DMS79 treated with DMSO at 0.1 percent for 48 hours (cell line): ENCODE data around the gene TMEM201.

ENCODE experiments used
- DNase-seq: peaks from one replicate; lab custom pipeline; 2025; lab: John Stamatoyannopoulos, UW

TMEM201 gene

DNA sequence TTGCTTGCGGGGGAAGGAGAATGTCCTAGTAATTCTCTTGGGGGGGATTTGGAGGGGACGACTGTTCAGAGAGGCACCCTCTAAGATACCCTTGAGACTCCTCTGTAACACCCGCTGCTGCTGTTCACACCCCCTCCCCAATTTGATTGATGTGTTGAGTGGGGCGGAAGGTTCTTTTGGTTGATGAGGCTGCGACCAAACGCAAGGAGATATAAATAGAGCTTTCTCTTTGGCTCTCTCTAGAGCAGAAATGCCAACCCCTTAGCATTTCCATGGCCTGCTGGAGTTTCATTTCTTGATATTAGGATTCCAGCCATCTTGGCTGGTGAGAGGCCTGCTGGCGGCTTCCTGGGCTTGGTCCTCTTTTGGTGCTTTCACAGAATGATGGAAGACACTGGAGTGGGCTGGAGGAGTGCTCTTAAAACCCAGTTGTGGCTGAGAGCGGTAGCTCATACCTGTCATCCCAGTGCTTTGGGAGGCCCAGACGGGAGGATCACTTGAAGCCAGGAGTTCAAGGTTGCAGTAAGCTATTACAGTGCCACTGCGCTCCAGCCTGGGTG is 64.9 kb downstream of the TMEM201 start:
- no peak for DNase-seq

DNA sequence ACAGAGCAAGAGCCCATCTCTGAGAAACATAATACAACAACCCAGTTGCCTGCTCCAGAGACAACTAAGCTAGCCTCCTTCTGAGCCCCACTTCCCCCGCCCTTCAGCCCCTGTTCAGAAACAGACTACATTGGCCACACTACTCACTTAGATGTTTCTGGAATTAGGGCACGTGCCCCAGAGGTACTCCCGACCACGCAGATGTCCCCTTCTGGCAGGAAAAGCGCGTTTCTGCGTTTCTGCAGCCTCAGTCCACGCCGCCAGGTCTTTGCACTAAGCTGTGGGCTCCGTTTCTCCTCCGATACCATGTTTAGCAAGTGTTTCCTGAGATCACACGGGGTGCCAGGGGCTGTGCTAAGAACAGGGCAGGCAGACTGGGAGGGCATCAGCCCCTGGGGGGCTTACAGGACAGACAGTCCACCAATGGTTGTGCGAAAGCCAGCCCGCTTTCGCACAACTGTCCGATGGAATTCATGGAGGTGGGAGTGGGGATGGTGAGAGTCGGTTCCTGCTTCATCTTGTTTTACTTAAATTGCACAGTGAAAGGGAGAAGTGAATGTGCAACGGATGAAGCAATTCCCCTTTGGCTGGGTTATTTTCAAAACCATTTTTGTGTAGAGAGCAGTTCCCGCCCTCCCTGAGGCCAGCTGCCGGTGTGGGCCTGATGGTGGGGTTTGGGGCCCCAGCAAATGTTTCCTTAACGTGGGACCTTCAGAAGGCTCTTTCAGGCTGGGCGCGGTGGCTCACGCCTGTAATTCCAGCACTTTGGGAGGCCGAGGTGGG is 65.5 kb downstream of the TMEM201 start:
- DNase-seq = no peak

DNA sequence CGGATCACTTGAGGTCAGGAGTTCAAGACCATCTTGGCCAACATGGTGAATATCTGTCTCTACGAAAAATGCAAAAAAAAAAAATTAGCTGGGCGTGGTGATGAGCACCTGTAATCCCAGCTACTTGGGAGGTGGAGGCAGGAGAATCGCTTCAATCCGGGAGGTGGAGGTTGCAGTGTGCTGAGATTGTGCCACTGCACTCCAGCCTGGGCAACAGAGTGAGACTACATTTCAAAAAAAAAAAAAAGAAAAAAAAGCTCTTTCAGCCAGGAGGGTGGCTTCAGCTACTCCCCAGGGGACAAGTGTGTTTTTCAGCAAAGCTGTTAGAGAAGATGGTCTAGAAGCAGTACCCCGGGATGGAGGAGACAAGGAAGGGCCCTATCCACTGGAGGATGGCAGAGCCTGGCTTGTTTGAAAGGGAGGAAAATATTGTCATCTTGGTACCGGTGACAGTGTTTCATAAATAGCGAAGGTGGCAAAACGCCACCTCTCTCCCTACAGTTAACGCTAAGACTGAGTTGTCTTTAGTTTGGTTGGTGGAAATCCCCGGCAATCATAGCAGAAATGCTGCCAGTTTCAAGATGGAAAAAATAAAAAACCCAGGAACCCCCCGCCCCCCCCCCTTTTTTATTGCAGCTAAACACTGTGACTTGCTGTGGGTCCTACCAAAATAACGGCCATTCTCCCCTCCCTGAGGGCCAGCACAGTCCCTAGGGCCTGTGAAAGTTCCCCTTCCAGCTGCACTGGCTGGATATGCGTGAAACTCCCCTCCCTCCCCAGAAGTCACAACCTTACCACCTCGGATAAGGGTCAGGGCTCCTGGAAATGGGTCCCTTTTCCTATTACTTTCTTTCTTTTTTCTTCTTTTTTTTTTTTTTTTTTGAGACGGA is 66.4 kb downstream of the TMEM201 start:
- DNase-seq = no peak

DNA sequence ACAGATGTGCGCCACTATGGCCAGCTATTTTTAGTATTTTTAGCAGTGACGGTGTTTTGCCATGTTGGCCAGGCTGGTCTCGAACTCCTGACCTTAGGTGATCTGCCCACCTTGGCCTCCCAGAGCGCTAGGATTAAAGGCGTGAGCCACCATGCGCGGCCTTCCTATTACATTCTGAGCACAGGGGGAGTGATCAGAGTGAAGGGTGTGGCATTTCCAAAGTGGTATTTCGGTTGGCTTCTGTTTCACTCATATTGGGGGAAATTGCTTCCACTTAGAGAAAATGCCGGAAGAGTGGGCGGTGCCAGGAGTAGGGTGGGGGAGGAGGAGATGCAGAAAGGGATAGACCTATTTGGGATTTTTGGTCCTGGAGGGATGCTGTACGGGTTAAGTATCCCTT is 67.1 kb downstream of the TMEM201 start:
- DNase-seq = no peak

DNA sequence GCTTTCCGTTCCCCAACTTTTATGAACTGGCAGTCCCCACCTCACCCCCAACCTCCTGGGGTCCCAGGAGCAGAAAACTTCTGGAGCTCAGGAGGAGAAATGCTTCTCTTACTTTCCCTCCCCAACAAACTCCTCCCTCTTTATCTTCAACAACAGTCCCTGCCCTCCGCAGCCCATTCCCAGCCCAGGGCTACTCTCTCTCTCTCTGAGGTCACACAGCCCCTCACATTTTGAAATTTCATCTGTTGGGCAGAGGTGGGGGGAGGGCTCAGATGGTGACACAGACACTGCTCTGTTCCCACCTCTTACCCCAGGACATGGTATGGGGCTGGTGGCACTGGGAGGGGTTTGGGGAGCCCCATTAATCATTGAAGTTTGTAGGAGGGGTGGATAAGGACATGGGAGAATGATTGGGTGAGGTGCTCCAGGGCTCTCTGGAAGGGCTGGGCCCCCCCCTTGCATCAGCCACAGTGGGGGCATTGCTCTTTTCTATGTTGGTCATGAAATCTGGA is 68.9 kb downstream of the TMEM201 start:
- no peak for DNase-seq

DNA sequence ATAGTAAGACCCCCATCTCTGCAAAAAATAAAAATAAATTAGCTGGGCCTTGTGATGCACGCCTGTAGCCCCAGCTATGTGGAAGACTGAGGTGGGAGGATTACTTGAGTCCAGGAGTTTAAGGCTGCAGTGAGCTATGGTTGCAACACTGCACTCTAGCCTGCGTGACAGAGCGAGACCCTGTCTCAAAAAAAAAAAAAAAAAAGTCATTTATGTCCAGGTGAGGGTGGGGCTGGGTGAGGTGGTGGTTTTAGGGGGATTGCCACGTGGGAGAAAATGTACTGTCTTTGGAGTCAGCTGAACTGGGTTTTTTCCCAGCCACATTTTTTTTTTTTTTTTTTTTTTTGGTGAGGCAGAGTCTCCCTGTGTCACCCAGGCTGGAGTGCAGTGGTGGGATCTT is 69.5 kb downstream of the TMEM201 start:
- no peak for DNase-seq

DNA sequence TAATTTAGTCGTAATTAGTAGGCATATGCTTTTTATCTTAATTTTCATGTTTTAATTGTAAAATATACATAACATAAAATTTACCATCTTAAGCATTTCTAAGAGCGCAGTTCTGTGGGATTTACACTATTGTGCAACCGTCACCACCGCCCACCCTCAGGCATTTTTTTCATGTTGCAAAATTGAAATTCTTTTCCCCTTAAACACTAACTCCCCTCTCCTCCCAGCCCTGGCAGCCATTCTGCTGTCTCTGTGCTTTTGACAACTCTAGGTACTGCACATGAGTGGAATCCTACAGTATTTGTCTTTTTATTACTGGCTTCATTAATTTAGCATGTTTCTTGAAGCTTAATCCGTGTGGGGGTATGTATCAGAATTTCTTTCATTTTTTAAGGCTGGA is 70.6 kb downstream of the TMEM201 start:
- DNase-seq = no peak

DNA sequence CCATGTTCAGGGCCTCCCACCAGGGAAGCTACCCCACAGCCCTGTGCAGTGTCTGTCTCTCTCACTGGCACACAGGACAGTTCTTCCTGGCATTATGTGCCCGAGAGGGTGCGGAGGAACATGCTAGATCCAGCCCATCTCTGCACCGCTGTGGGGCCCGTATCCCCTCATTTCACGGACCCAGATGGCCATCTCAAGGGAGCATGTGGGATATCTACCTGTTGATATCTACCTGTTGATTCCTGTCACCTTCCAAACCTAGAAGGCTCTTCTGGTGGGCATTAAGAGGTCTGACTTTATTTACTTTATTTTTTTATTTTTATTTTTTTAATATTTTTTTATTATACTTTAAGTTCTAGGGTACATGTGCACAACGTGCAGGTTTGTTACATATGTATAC is 74.5 kb downstream of the TMEM201 start:
- no peak for DNase-seq
